Measurements from ENCODE around the gene COQ7. TPM values are rescaled to one million over a fixed set of nuclear protein-coding genes. Genes with fewer than 3 reads are reported as not detected.
A peak's percentile ranks its signal among the peaks of the same experiment; 100 is the strongest.

Gene COQ7
- total RNA-seq, 1 donor from 2014 or later, result 45.4 TPM

GRCh38 chr16:19102187-19102872, 34.9 kb downstream of the COQ7 start:
- intact Hi-C loops (cut with micrococcal nuclease), result no loop called here
- Histone ChIP-seq H3K4me3 (no peak overlapping the region), H3K27ac (replicated peaks) (no peak overlapping the region), H3K9me3 (replicated peaks) (peaks cover 6% of the 10 kb centered on the region), H3K27me3 (ENCODE audit: low read depth) (no peaks in the 10 kb centered on the region), H3K36me3 (no peaks in the 10 kb centered on the region), H3K4me1 (no peaks in the 10 kb centered on the region)
- no peak for DNase-seq
- no peak for TF ChIP-seq CTCF (IDR thresholded peaks at IDR 0.05; ENCODE audit: borderline replicate concordance)

- Histone ChIP-seq H3K36me3 (no peaks in the 10 kb centered on the region), H3K9me3 (replicated peaks) (peaks cover 6% of the 10 kb centered on the region), H3K27ac (replicated peaks) (no peak overlapping the region), H3K27me3 (ENCODE audit: low read depth) (no peaks in the 10 kb centered on the region), H3K4me3 (no peak overlapping the region), H3K4me1 (no peaks in the 10 kb centered on the region)
- no peak for DNase-seq
- intact Hi-C loops (cut with micrococcal nuclease), result no loop called here
- TF ChIP-seq CTCF (IDR thresholded peaks at IDR 0.05; ENCODE audit: borderline replicate concordance), result no peak
Measured at GRCh38 chr16:19104607-19105006, 37.2 kb downstream of the COQ7 start.

- Histone ChIP-seq H3K27me3 (ENCODE audit: low read depth) (no peaks in the 10 kb centered on the region), H3K9me3 (replicated peaks) (peaks cover 3% of the 10 kb centered on the region), H3K4me3 (no peak overlapping the region), H3K4me1 (no peaks in the 10 kb centered on the region), H3K27ac (replicated peaks) (no peak overlapping the region), H3K36me3 (no peaks in the 10 kb centered on the region)
- intact Hi-C loops (cut with micrococcal nuclease), result no loop called here
- DNase-seq, result no peak
- TF ChIP-seq CTCF (IDR thresholded peaks at IDR 0.05; ENCODE audit: borderline replicate concordance), result no peak
Measured at GRCh38 chr16:19105131-19105530, 37.7 kb downstream of the COQ7 start.

GRCh38 chr16:19105891-19106624, 38.6 kb downstream of the COQ7 start:
- Histone ChIP-seq H3K4me1 (no peaks in the 10 kb centered on the region), H3K9me3 (replicated peaks) (no peaks in the 10 kb centered on the region), H3K27ac (replicated peaks) (no peak overlapping the region), H3K36me3 (no peaks in the 10 kb centered on the region), H3K27me3 (ENCODE audit: low read depth) (no peaks in the 10 kb centered on the region), H3K4me3 (no peak overlapping the region)
- DNase-seq, result peak; percentile 29
- intact Hi-C loops (cut with micrococcal nuclease), result no loop called here
- no peak for TF ChIP-seq CTCF (IDR thresholded peaks at IDR 0.05; ENCODE audit: borderline replicate concordance)

GRCh38 chr16:19106625-19107020, 39.2 kb downstream of the COQ7 start:
- Histone ChIP-seq H3K27ac (replicated peaks) (no peak overlapping the region), H3K27me3 (ENCODE audit: low read depth) (no peaks in the 10 kb centered on the region), H3K4me3 (no peak overlapping the region), H3K9me3 (replicated peaks) (no peaks in the 10 kb centered on the region), H3K36me3 (no peaks in the 10 kb centered on the region), H3K4me1 (no peaks in the 10 kb centered on the region)
- no peak for DNase-seq
- intact Hi-C loops (cut with micrococcal nuclease), result no loop called here
- no peak for TF ChIP-seq CTCF (IDR thresholded peaks at IDR 0.05; ENCODE audit: borderline replicate concordance)

Measured in left ventricle myocardium inferior (tissue), 1 donor.